T47D (cell line): ENCODE measurements around the gene STX8.
A peak's percentile ranks its signal among the peaks of the same experiment; 100 is the strongest.

Experiments
- DNase-seq, 2 experiments: peaks; one replicate each; pipeline versions ENCODE4 v3.0.0 to v3.0.0-alpha.2; 2011 to 2012; ENCODE audit warnings: low read depth in 1 of 2, low spot score in 1 of 2
- JUND ChIP-seq: IDR thresholded peaks from 2 replicates; pipeline ENCODE4 v1.6.1; 2012; ENCODE audit warnings: low read depth
- in situ Hi-C: cut with HindIII; loops from 2 replicates; pipeline ENCODE4 v1.10.0; 2016; ENCODE audit warnings: low sequenced_read_pairs, low pct_unique_long_range_greater_than_20kb

STX8 gene

DNA sequence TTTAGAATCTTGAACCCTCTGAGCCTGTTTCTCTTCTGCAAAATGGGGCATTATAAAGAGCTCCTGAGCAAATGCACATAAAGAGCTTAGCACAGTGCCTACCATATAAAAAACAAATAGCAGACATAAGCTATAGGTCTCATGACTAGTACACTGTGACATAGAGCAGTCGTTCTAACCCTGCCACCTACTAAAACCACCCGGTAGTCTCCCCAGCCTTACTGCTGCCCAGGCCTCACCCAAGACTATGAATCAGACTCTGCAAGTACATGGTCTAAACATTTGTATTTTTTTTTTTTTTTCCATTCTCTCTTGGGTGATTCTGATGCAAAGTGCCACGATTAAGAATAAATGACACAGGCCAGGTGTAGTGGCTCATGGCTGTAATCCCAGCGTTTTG is 33.9 kb downstream of the STX8 start:
- in situ Hi-C loops = no loop called here
- no peak for TF ChIP-seq JUND
- DNase-seq = no peak

GRCh38 chr17:9538626-9539025 is 37.0 kb downstream of the STX8 start:
- in situ Hi-C loops = no loop called here
- TF ChIP-seq JUND = no peak
- no peak for DNase-seq

DNA sequence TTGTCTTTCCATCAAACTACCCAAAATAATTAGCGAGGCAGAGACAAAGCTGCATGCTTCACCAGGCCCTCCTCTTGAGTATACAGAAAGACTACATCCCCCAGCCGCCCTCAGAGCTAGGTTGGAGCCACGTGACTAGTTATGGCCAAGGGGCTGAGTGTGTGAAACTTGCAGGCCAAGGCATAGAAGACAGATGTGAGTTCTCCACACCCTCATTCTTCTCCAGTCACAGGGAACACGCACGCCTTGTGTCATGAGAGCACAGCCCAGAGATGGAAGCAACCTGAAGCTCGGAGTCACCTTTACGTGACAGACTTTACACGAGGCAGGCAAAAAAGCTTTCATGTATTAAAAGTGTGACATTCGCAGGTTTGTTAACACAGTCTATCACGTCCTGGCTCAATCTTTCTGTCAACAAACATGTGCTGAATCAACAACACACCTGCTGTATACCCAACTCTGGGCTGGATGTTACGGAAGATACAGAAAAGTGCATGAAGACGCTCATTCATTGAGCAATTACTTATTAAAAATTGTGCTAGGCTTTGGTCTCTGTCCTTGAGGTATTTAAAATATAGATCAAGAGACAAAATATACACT is 38.3 kb downstream of the STX8 start:
- TF ChIP-seq JUND = no peak
- DNase-seq = no peak
- in situ Hi-C loops = no loop called here

DNA sequence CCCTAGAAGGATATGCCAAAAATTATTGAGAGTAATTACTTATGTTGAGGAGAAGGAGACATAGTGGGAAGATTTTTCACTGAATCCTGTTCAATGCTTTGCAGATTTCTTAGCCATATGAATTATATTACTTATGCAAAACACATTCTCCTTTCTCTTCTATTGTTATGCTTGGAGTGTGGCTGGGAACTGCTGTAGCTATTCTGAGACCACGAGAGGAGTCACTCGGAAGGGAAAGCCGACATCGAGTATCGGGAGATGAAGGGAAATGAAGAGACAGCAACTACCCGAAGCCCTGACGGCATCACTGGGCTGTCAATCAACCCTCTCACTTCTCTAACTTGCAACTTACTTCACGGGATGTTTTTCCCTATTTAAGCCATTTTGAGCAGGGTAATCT is 39.6 kb downstream of the STX8 start:
- in situ Hi-C loops = no loop called here
- TF ChIP-seq JUND = no peak

DNA sequence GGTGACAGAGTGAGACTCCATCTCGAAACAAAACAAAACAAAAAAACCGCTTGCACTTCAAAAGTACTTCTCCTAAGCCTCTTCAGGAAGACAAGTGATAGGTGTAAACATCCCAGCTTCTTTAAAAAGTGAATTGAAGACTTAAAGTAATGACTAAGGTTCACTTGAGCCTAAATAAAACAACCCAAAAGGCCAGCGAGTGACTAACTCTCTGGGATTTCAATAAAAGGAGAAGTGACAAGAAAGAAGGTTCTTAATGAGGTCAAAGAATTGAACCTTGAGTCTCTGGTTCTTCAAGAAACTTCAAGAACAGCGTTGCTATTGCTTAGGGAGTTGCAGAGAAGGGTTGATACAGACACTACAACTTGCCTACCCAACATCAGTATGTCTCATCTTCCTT is 42.2 kb downstream of the STX8 start:
- in situ Hi-C loops = no loop called here
- TF ChIP-seq JUND = no peak
- DNase-seq = no peak

More for the DNA sequence above, 39.6 kb downstream of the STX8 start:
- DNase-seq = no peak

- TF ChIP-seq JUND = no peak
- in situ Hi-C loops = no loop called here
- DNase-seq = no peak
Observed at GRCh38 chr17:9532715-9533114, 42.9 kb downstream of the STX8 start.

DNA sequence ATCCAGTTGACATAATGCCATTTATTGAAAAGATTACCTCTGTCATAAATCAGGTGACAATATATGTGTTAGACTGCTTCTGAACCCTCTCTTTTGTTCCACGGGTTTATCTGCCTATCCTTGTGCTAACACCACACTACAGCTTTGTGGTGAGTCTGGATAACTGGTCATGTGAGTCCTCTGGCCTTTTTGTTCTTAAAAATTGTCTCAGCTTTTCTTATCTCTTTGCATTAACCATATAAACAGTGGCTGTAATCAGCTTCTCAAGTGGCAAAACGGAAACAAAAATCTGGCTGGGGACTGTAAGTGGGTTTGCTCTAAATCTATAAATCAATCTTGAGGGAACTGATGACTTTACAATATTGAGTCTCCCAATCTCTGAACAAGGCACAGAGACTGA is 44.6 kb downstream of the STX8 start:
- in situ Hi-C loops = no loop called here
- TF ChIP-seq JUND = no peak
- no peak for DNase-seq

DNA sequence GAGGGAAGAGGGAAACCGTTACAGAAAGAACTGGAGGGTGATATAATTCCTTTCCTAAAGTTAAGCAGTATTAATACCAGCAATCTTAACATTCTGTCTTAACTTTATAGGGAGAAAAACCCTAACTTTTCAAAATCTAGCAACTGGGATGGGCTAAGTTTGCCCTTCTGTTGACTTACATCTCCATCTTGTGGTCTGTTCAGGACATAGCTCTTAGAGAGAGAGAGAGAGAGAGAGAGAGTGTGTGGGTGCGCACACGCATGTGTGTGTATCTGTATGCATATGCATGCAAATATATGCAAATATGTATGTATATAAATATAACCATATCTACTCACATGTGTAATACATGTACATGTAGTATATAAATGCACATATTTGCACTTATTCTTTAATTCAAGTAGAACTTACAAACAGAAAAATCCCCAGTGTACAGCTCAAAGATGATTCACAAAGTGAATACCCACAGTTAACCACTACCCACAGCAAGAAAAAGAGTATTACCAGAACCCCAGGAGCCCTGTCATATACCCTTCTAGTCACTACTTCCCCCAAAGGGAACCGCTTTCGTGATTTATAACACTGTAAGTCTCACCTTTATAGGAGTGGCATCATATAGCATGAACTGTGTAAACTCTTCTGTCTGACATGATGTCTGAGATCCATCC is 46.5 kb downstream of the STX8 start:
- peak in 1 of 2 experiments; percentile 46 for DNase-seq
- TF ChIP-seq JUND = no peak
- in situ Hi-C loops = no loop called here

- in situ Hi-C loops = no loop called here
- no peak for TF ChIP-seq JUND
- no peak for DNase-seq
Observed at GRCh38 chr17:9527788-9528187, 47.8 kb downstream of the STX8 start.

- peak; percentile 31 to 58 for DNase-seq
- no peak for TF ChIP-seq JUND
- in situ Hi-C loops = no loop called here
Observed at GRCh38 chr17:9522074-9522473, 53.5 kb downstream of the STX8 start.

DNA sequence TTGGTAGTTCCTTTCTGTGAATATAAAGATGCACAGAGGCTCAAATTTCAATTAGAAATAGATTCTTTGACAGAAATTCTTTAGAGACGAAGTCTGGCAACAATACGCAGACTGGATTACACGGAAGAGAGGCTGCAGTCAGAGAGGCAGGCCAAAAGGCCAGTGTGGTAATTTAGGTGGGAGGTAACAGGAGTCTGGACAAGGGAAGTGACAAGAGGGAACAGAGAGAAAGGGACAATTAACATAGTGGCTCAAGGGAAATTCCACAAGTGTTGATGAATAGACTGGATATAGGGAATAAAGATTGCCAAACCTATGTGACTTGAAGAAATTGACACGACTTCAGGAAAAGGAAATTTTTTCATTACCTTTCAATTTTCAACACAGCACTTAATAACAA is 54.6 kb downstream of the STX8 start:
- in situ Hi-C loops = no loop called here
- TF ChIP-seq JUND = no peak
- DNase-seq = no peak

- DNase-seq = no peak
- TF ChIP-seq JUND = no peak
- in situ Hi-C loops = no loop called here
Observed at GRCh38 chr17:9520649-9521048, 55.0 kb downstream of the STX8 start.

GRCh38 chr17:9519583-9520272 is 55.9 kb downstream of the STX8 start:
- no peak for DNase-seq
- in situ Hi-C loops = no loop called here
- no peak for TF ChIP-seq JUND
